GM12872 (cell line): ENCODE results near the gene LCE7A.

Source experiments
- CTCF ChIP-seq: IDR thresholded peaks from 3 replicates; pipeline ENCODE4 v1.5.1; 2011; ENCODE audit warnings: low read depth, mild to moderate bottlenecking, low read length, moderate library complexity; ENCODE audit not compliant: insufficient read depth

Gene LCE7A

GRCh38 chr1:152836870-152837269, 22.9 kb upstream of the LCE7A start:
- TF ChIP-seq CTCF, result no peak

GRCh38 chr1:152842556-152842955, 17.2 kb upstream of the LCE7A start, which contains the start of gene LCE6A:
TSS of gene LCE6A (plus strand) at chr1:152842856. CDS start at chr1:152843521, 665 bp downstream.
- TF ChIP-seq CTCF, result no peak

GRCh38 chr1:152855661-152856060, 4.1 kb upstream of the LCE7A start:
- TF ChIP-seq CTCF, result no peak

- no peak for TF ChIP-seq CTCF
These were observed 1.7 kb upstream of the LCE7A start for GRCh38 chr1:152858062-152858461.

GRCh38 chr1:152860129-152860528, 333 bp downstream of the LCE7A start:
- TF ChIP-seq CTCF, result no peak

GRCh38 chr1:152861374-152861773, 1.6 kb downstream of the LCE7A start:
- no peak for TF ChIP-seq CTCF

- no peak for TF ChIP-seq CTCF
These were observed 4.6 kb downstream of the LCE7A start for GRCh38 chr1:152864443-152864842.

- no peak for TF ChIP-seq CTCF
These were observed 6.5 kb downstream of the LCE7A start for GRCh38 chr1:152866321-152866720.
